Stimulated activated CD8-positive, alpha-beta memory T cell treated with anti-CD3 and anti-CD28 coated beads, Interleukin-12 subunit alpha, Interleukin-12 subunit beta, amount 100 ng/mL, for 4 hours (primary cell): Measurements from ENCODE around the gene KIF22.
A peak's percentile ranks its signal among the peaks of the same experiment; 100 is the strongest.
"Not testable (repeated sequence)": the region's sequence is repeated elsewhere in the genome, so short reads cannot be mapped to it uniquely, and the experiment has no call there.

Source experiments
- DNase-seq: peaks from one replicate; pipeline ENCODE4 v3.0.0-alpha.2; 2020; ENCODE audit warnings: low read depth

The KIF22 gene

GRCh38 chr16:29790183-29790948 lies at the start of gene KIF22:
Gene KIF22 (plus strand): TSS chr16:29790751. CDS start chr16:29790760, 9 bp downstream.
- DNase-seq = peak; percentile 99

DNA sequence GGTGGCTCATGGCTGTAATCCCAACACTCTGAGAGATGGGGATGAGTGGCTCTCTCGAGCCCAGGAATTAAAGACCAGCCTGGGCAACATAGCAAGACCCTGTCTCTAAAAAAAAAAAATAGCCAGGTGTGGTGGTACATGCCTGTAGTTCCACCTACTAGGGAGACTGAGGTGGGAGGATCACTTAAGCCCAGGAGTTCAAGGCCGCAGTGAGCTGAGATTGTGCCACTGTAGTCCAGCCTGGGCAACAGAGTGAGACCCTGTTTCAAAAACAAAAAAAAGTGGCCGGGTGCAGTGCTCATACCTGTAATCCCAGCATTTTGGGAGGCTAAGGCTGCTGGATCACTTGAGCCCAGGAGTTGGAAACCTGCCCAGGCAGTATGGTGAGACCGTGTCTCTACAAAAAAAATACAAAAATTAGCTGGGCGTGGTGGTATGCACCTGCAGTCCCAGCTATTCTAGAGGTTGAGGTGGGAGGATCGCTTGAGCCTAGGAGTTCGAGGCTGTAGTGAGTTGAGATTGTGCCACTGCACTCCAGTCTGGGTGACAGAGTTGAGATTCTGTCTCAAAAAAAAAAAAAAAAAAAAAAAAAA lies 47.8 kb upstream of the KIF22 start:
- DNase-seq = no peak

DNA sequence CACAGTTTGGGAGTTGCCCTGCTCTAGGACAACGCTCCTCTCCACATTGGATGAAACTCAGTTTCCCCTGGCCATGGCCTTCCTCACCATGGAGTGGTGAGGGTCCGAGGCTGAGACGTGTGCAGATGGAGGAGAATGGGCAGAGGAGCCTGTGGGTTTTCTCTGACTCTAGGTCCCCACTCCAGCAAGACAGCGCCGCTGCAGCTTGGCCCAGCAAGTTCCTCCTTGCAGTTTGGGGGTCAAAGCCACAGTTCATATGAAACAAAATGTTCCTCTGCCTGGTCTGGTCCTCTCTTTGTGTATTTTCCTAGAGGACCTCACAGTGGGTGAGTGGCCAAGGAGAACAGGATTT lies 47.1 kb upstream of the KIF22 start:
- no peak for DNase-seq

DNA sequence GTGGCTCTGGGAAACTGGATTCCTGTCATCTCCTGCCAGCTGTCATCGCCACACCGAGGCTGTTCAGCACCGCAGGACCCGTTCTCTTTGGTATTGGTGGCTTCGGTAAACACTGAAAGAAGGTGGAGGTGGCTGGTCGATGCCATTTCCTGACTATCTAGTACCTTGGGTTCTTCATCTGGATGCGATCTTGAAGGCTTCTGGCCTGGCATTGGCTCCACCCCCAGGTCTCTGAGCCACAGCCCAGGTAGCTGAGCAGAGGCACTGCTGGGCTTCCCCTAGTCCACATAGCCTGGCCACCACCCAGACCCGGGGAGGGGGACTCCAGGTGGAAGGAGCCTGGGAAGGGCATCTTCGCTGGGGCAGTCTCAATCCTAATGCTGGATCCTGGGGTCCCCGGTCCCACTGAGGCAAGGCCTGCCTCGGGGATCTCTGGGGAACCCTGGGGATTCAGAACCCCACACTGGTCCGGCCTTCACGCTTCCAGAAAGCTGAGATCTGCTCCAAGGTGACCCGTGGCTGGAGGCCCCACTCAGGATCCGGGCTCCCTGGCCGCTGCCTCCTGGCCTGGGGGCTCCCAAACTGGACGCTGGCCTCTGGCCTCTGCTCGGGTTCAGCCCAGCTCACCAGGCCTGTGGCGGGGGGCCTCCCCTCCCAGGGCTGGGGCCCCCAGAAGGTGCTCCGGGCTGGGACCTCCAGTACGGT lies 46.6 kb upstream of the KIF22 start:
- DNase-seq = no peak

DNA sequence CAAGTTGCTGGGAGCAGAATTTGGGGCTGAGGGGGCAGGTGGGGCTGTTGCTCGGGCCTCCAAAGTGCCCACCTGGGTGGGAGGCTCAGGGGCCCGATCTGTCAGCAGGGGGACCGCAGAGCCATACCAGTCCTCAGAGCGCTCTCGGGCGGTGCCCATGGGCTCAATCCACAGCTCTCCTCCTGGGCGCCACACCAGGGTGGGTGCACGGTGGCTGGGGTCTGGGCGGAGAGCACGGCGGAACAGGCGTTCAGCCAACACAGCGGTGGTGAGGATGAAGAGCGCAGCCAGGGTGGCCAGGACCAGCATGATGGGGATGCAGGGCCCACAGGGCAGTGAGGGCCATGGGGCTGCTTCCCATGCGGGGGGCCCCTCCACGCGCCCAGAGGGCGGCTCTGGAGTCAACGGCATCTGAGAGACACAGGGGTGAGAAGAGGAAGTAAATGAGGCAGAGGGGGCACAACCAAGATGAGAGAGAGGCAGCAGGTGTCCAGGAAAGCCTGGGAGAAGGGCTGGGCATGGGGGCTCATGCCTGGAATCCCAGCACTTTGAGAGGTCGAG lies 45.9 kb upstream of the KIF22 start:
- DNase-seq = no peak

DNA sequence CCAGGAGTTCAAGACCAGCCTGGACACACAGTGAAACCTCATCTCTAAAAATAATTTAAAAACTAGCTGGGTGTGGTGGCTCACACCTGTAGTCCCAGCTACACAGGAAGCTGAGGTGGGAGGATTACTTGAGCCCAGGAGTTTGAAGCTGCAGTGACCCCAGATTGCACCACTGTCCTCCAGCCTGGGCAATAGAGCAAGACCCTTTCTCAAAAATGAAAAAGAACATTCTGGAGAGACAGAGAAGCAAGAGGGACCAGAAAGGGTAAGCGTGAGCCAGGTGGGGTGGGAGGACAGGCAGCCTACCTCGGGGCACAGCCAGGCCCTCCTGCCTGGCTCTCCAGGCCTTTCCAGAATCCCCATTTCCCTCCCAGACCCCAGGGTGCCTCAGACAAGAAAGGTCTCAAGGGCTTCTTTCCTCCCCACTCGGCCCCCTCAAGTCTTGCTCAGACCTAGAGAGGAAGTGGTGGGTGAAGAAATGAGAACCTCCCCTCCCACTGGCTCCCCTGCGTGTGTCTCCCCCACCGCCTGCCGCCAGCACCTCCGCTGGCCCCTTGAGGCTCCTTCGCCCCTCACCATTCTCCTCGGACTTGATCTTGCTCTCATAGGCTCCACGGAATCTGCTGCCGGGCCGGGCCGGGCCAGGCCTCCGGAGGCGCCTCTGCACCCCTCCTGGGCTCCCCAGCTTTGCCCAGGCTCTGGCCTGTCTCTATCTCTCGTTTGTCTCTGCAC lies 45.3 kb upstream of the KIF22 start:
- peak; percentile 32 for DNase-seq

- DNase-seq = peak; percentile 78
Observed at GRCh38 chr16:29745853-29746345, 44.7 kb upstream of the KIF22 start, which contains the start of gene C16orf54. Gene C16orf54 (minus strand): TSS chr16:29745990. CDS start chr16:29744951, 1,039 bp downstream.

GRCh38 chr16:29746518-29746917 lies 44.0 kb upstream of the KIF22 start:
- DNase-seq = not testable (repeated sequence)

DNA sequence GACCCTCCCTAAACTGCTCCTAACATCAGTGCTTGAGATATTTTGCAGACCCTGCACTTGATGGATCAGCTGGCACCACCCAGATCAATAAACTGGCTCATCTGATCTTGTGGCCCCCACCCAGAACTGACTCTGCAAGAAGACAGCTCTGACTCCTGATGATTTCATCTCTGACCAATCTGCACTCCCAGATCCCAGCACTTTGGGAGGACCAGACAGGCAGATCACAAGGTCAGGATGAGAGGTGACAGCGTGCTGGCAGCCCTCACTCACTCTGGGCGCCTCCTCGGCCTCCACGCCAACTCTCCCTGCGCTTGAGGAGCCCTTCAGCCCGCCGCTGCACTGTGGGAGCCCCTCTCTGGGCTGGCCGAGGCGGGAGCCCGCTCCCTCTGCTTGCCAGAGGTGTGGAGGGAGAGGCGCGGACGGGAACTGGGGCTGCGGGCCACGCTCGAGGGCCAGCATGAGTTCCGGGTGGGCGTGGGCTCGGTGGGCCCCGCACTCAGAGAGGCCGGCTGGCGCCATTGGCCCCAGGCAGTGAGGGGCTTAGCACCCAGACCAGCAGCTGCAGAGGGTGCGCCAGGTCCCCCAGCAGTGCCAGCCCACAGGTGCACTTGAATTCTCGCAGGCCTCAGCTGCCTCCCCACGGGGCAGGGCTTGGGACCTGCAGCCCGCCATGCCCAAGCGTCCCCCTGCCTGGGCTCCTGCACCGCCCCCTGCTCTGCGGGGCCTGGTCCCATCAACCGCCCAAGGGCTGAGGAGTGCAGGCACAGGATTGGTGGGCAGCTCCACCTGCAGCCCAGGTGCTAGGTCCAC lies 42.4 kb upstream of the KIF22 start:
- DNase-seq = no peak

- DNase-seq = not testable (repeated sequence)
Observed at GRCh38 chr16:29748760-29749149, 41.8 kb upstream of the KIF22 start.

DNA sequence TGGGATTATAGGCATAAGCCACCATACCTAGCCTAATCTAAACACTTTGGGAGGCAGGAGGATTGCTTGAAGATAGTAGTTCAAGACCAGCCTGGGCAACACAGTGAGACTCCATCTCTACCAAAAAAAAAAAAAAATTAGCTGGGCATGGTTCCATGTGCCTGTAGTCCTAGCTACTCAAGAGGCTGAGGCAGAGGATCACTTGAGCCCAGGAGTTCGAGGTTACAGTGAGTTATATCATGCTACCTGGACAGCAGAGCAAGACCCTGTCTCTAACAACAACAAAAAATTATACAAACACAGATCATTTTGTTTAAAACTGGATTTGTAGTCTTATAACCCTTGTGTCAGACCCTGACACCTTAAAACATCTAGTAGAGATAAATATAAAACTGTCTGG lies 37.0 kb upstream of the KIF22 start:
- no peak for DNase-seq

GRCh38 chr16:29756654-29757053 lies 33.9 kb upstream of the KIF22 start:
- DNase-seq = no peak

GRCh38 chr16:29757086-29757485 lies 33.5 kb upstream of the KIF22 start:
- DNase-seq = not testable (repeated sequence)

GRCh38 chr16:29757950-29758466 lies 32.5 kb upstream of the KIF22 start:
- DNase-seq = no peak

GRCh38 chr16:29760567-29761279 lies 29.8 kb upstream of the KIF22 start:
- no peak for DNase-seq

- DNase-seq = not testable (repeated sequence)
Observed at GRCh38 chr16:29761280-29761651, 29.3 kb upstream of the KIF22 start.

GRCh38 chr16:29761882-29762281 lies 28.7 kb upstream of the KIF22 start:
- no peak for DNase-seq

GRCh38 chr16:29763326-29763725 lies 27.2 kb upstream of the KIF22 start:
- DNase-seq = no peak

DNA sequence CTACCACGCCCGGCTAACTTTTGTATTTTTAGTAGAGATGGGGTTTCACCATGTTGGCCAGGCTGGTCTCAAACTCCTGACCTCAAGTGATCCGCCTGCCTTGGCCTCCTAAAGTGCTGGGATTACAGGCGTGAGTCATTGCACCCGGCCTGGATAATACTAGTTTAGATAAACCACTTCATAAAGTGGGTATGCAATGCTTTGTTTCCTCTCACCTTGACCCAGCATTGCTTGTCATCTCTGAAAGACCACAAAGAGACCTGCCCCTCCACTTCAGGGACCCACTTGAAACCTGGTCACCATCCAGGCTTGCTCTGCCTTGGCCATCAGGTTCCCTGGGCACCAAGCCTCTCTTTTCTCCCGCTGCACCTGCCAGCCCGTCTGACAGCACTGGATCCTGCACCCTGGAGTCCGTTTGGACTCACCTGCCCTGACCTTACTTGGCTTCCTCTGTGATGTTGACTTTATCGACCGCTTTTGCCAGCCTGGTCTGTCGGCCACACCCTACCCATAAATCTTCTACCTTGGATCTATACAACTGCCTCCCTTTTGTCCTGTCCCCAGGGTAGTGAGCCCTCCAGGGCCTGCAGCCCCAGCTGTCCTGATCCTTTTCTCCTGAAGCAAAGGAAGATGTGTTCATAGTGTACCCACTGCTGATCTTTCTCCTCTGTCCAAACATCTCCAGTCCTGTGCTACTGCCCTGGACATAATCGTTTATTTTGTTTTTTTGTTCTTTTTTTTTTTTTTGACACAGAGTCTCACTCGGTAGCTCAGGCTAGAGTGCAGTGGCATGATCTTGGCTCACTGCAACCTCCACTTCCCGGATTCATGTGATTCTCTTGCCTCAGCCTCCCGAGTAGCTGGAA lies 25.2 kb upstream of the KIF22 start:
- no peak for DNase-seq
